H1 (cell line): Measurements from ENCODE around the gene ZNF366. TPM values are rescaled to one million over a fixed set of nuclear protein-coding genes. Genes with fewer than 3 reads are reported as not detected.

Experiments
- ATF3 ChIP-seq: IDR thresholded peaks from 2 replicates; pipeline ENCODE4 v1.6.1; 2011; ENCODE audit warnings: low read depth, mild to moderate bottlenecking, low read length; ENCODE audit not compliant: insufficient read depth
- SIRT6 ChIP-seq: IDR thresholded peaks from one replicate; pipeline ENCODE4 v1.7.1; 2012; ENCODE audit warnings: low read length, inconsistent platforms
- SUZ12 ChIP-seq: fragments of 200-600 bp; sonication (generic); IDR thresholded peaks from 2 replicates; pipeline ENCODE4 v1.6.1; 2012; ENCODE audit warnings: mild to moderate bottlenecking, inconsistent platforms, low read length, moderate library complexity, mixed read lengths
- polyA plus RNA-seq, 7 experiments: library from polyadenylated mRNA; depleted of rRNA in 3 of 7; stranded (reverse) in 5 of 7; unstranded in 2 of 7; fragments of >200 nt in 5 of 7; fragments of 200-250 nt in 2 of 7; gene quantifications; 1 replicate in 5 of 7; 2 replicates in 1 of 7; 4 replicates in 1 of 7; pipeline versions ENCODE4 v1.2.1 to v1.2.3, GENCODE V29; 2011 to 2013; ENCODE audit warnings: missing spikeins in 2 of 7, mixed read lengths in 2 of 7
- total RNA-seq: library from RNA; stranded (reverse); fragmentation: NEBNext Ultra II Directional; extraction: Animal tissue kit (Norgen Biotek cat#: 25700); gene quantifications from 2 replicates; pipeline ENCODE4 v1.2.1, GENCODE V29; 2021

ZNF366 gene
- total and polyA plus RNA-seq, 2 of the 8 experiments (the other 6 are each of a cell fraction or from before 2014, with no cell fraction given): not detected

GRCh38 chr5:72455476-72455875 is 51.7 kb downstream of the ZNF366 start (continued):
- TF ChIP-seq ATF3: no peak
- no peak for TF ChIP-seq SUZ12
- TF ChIP-seq SIRT6: no peak
